GM23248 (cell line): Measurements from ENCODE around the gene TASOR2. TPM values are rescaled to one million over a fixed set of nuclear protein-coding genes. Genes with fewer than 3 reads are reported as not detected.

ENCODE experiments used
- DNase-seq: peaks from one replicate; pipeline ENCODE4 v3.0.0-alpha.2; 2015
- H2AFZ ChIP-seq: fragments of 200-600 bp; sonication (generic); 2 replicates; pipeline ENCODE4 v1.6.1; 2016; ENCODE audit warnings: antibody characterized with exemption
- H3F3A ChIP-seq: fragments of 200-600 bp; sonication (generic); 2 replicates; pipeline ENCODE4 v1.6.1; 2016; ENCODE audit warnings: mild to moderate bottlenecking, antibody characterized with exemption, mixed run types; ENCODE audit not compliant: insufficient read depth
- H3K27ac ChIP-seq: fragments of 200-600 bp; sonication (generic); 2 replicates; pipeline ENCODE4 v1.5.1; 2016; ENCODE audit warnings: mild to moderate bottlenecking
- H3K27me3 ChIP-seq: fragments of 200-600 bp; sonication (generic); replicated peaks from 2 replicates; pipeline ENCODE4 v1.6.1; 2016; ENCODE audit warnings: mild to moderate bottlenecking; ENCODE audit not compliant: insufficient read depth
- H3K36me3 ChIP-seq: fragments of 200-600 bp; sonication (generic); 2 replicates; pipeline ENCODE4 v1.6.1; 2016; ENCODE audit warnings: low read depth, mild to moderate bottlenecking
- H3K4me1 ChIP-seq: fragments of 200-600 bp; sonication (generic); 2 replicates; pipeline ENCODE4 v1.6.1; 2016; ENCODE audit warnings: mild to moderate bottlenecking; ENCODE audit not compliant: insufficient read depth
- H3K4me2 ChIP-seq: fragments of 200-600 bp; sonication (generic); one replicate; pipeline ENCODE4 v1.6.1; 2016; ENCODE audit warnings: mild to moderate bottlenecking; ENCODE audit not compliant: unreplicated experiment
- H3K4me3 ChIP-seq: fragments of 200-600 bp; sonication (generic); 2 replicates; pipeline ENCODE4 v1.5.1; 2016; ENCODE audit warnings: mild to moderate bottlenecking
- H3K79me2 ChIP-seq: fragments of 200-600 bp; sonication (generic); 2 replicates; pipeline ENCODE4 v1.6.1; 2016; ENCODE audit warnings: mild to moderate bottlenecking; ENCODE audit not compliant: insufficient read depth
- H3K9ac ChIP-seq: fragments of 200-600 bp; sonication (generic); 2 replicates; pipeline ENCODE4 v1.6.1; 2016; ENCODE audit warnings: mild to moderate bottlenecking
- H3K9me2 ChIP-seq: fragments of 200-600 bp; sonication (generic); 2 replicates; pipeline ENCODE4 v1.6.1; 2016; ENCODE audit warnings: mixed run types, mild to moderate bottlenecking, moderate library complexity; ENCODE audit not compliant: insufficient read depth
- H3K9me3 ChIP-seq: fragments of 200-600 bp; sonication (generic); one replicate; pipeline ENCODE4 v1.6.1; 2017; ENCODE audit warnings: low read depth
- H4K20me1 ChIP-seq: fragments of 200-600 bp; sonication (generic); 2 replicates; pipeline ENCODE4 v1.6.0; 2016; ENCODE audit not compliant: insufficient read depth
- EZH2 ChIP-seq: fragments of 200-600 bp; sonication (generic); IDR thresholded peaks from 2 replicates; pipeline ENCODE4 v1.6.1; 2018; ENCODE audit warnings: antibody characterized with exemption, mild to moderate bottlenecking; ENCODE audit not compliant: insufficient read depth, poor library complexity, severe bottlenecking
- EZH2phosphoT487 ChIP-seq: fragments of 200-600 bp; sonication (generic); IDR thresholded peaks from 2 replicates; pipeline ENCODE4 v1.6.1; 2018; ENCODE audit warnings: antibody characterized with exemption, moderate library complexity, mild to moderate bottlenecking, low read depth; ENCODE audit not compliant: insufficient read depth
- WGBS, 2 experiments: methylation state at CpG; one replicate each; pipeline ENCODE4 v1.1.6; 2015 to 2017; ENCODE audit warnings: low lambda C conversion rate in 2 of 2, low coverage in 1 of 2; ENCODE audit errors: missing lambda C conversion rate in 2 of 2; 5-methylcytosine and 5-hydroxymethylcytosine counted together
- in situ Hi-C: fragments of 300-500 bp; cut with MboI; formaldehyde crosslinking; loops from 2 replicates; pipeline ENCODE4 v1.15.0; 2020
- polyA plus RNA-seq: library from polyadenylated mRNA; unstranded; fragments of >200 nt; fragmentation: Nextera tagmentation; extraction: Ambion mirVana; gene quantifications from 2 replicates; pipeline ENCODE4 v1.2.1, GENCODE V29; 2016
- total RNA-seq: library from RNA; depleted of rRNA; stranded (reverse); fragments of >200 nt; shearing (Covaris generic); gene quantifications from 2 replicates; pipeline ENCODE4 v1.2.3, GENCODE V29; 2014

TASOR2 gene
- total and polyA plus RNA-seq, 2 experiments from 2014 or later = 16.8 to 60.7 TPM

- no peak overlapping the region for H3K4me2 ChIP-seq
- no peaks in the 10 kb centered on the region for H3K9me3 ChIP-seq
- H3K27me3 ChIP-seq = no peaks in the 10 kb centered on the region
- no peaks in the 10 kb centered on the region for H3K4me1 ChIP-seq
- no peak for DNase-seq
- H3K27ac ChIP-seq = no peak overlapping the region
- no peak overlapping the region for H3K4me3 ChIP-seq
- H3F3A ChIP-seq = no peaks in the 10 kb centered on the region
- H3K36me3 ChIP-seq = no peaks in the 10 kb centered on the region
- no peaks in the 10 kb centered on the region for H4K20me1 ChIP-seq
- no peaks in the 10 kb centered on the region for H3K9me2 ChIP-seq
- in situ Hi-C loops = no loop called here
- 0 out of 2 replicates have a peak overlapping the region, but pooled peaks have one; percentile 14 for H2AFZ ChIP-seq
- 45 to 51% methylated on average over 9 of the region's 9 CpGs for WGBS, 2 experiments
- TF ChIP-seq EZH2phosphoT487 (no peak), EZH2 (no peak)
- H3K79me2 ChIP-seq = no peaks in the 10 kb centered on the region
- H3K9ac ChIP-seq = no peak overlapping the region
Measured at GRCh38 chr10:5678397-5679036, 6.1 kb upstream of the TASOR2 start.

- WGBS, 2 experiments = 60 to 63% methylated on average over 3 of the region's 3 CpGs
- Histone ChIP-seq H3K27me3 (no peaks in the 10 kb centered on the region), H3K27ac (no peak overlapping the region), H3K4me1 (no peaks in the 10 kb centered on the region), H4K20me1 (no peaks in the 10 kb centered on the region), H3K9ac (no peak overlapping the region), H3K4me3 (no peak overlapping the region), H3K9me2 (no peaks in the 10 kb centered on the region), H3K9me3 (no peaks in the 10 kb centered on the region), H3K4me2 (no peak overlapping the region), H3K36me3 (no peaks in the 10 kb centered on the region), H2AFZ (0 out of 2 replicates have a peak overlapping the region, but pooled peaks have one; percentile 14), H3F3A (no peaks in the 10 kb centered on the region), H3K79me2 (no peaks in the 10 kb centered on the region)
- TF ChIP-seq EZH2 (no peak), EZH2phosphoT487 (no peak)
- DNase-seq = no peak
- in situ Hi-C loops = no loop called here
Measured at GRCh38 chr10:5679037-5679435, 5.6 kb upstream of the TASOR2 start.

GRCh38 chr10:5679606-5680005, 5.0 kb upstream of the TASOR2 start:
- Histone ChIP-seq H3K9me3 (no peaks in the 10 kb centered on the region), H2AFZ (no peak overlapping the region), H3K4me2 (no peak overlapping the region), H3K79me2 (no peaks in the 10 kb centered on the region), H3K4me3 (no peak overlapping the region), H3K4me1 (no peaks in the 10 kb centered on the region), H3F3A (no peaks in the 10 kb centered on the region), H3K27me3 (no peaks in the 10 kb centered on the region), H4K20me1 (no peaks in the 10 kb centered on the region), H3K9me2 (no peaks in the 10 kb centered on the region), H3K9ac (no peak overlapping the region), H3K36me3 (no peaks in the 10 kb centered on the region), H3K27ac (no peak overlapping the region)
- DNase-seq = peak; percentile 74
- no peak for TF ChIP-seq EZH2phosphoT487
- TF ChIP-seq EZH2 = no peak
- in situ Hi-C loops = no loop called here
- WGBS, 2 experiments = 62 to 69% methylated on average over 2 of the region's 2 CpGs

GRCh38 chr10:5681930-5682329, 2.7 kb upstream of the TASOR2 start:
- no peak for DNase-seq
- Histone ChIP-seq H3K27me3 (no peaks in the 10 kb centered on the region), H3K9me3 (no peaks in the 10 kb centered on the region), H4K20me1 (peaks cover 7% of the 10 kb centered on the region), H3K9me2 (no peaks in the 10 kb centered on the region), H3K36me3 (no peaks in the 10 kb centered on the region), H3K4me3 (no peak overlapping the region), H3K79me2 (peaks cover 21% of the 10 kb centered on the region), H3K27ac (no peak overlapping the region), H3K9ac (no peak overlapping the region), H2AFZ (no peak overlapping the region), H3K4me2 (no peak overlapping the region), H3F3A (peaks cover 14% of the 10 kb centered on the region), H3K4me1 (peaks cover 10% of the 10 kb centered on the region)
- WGBS, 2 experiments = 75 to 81% methylated on average over 5 of the region's 5 CpGs
- no peak for TF ChIP-seq EZH2phosphoT487
- no peak for TF ChIP-seq EZH2
- in situ Hi-C loops = no loop called here

- H3K9me3 ChIP-seq = no peaks in the 10 kb centered on the region
- in situ Hi-C loops = no loop called here
- H4K20me1 ChIP-seq = peaks cover 10% of the 10 kb centered on the region
- no peak for TF ChIP-seq EZH2phosphoT487
- TF ChIP-seq EZH2 = no peak
- H2AFZ ChIP-seq = peak overlapping the region; percentile 10; the same call in 1 of the 2 replicates
- H3K79me2 ChIP-seq = peaks cover 32% of the 10 kb centered on the region
- no peaks in the 10 kb centered on the region for H3K27me3 ChIP-seq
- H3K9me2 ChIP-seq = no peaks in the 10 kb centered on the region
- 64 to 66% methylated on average over 3 of the region's 3 CpGs for WGBS, 2 experiments
- no peak overlapping the region for H3K4me2 ChIP-seq
- peaks cover 16% of the 10 kb centered on the region for H3F3A ChIP-seq
- no peak overlapping the region for H3K4me3 ChIP-seq
- peak; percentile 6 for DNase-seq
- no peaks in the 10 kb centered on the region for H3K36me3 ChIP-seq
- peaks cover 14% of the 10 kb centered on the region for H3K4me1 ChIP-seq
- H3K27ac ChIP-seq = no peak overlapping the region
- no peak overlapping the region for H3K9ac ChIP-seq
Measured at GRCh38 chr10:5683065-5683464, 1.6 kb upstream of the TASOR2 start.
